HK-2 (cell line): ENCODE measurements around the gene FRMD5.

Source experiments
- DNase-seq: peaks from one replicate; pipeline ENCODE4 v3.0.0-alpha.2; 2018; ENCODE audit not compliant: unreplicated experiment

The FRMD5 gene

DNA sequence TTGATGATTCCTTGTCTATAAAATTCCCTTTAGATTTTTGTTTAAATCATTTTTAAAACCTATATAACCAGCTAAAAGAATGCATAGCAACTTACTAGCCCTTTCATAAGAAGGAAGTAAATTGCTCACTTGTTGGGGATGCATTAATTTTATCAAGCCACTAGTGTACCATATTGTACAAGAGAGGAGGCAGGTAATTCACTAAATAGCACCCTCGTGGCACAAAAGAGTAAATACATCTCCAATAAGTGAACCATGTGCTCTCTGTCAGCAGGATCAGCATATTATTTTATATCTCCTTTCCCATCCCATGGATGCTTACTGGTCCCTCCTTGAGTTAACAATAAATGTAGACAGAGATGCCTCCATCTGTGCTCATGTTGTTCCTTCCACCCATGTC lies 34.3 kb downstream of the FRMD5 start:
- DNase-seq, result no peak

DNA sequence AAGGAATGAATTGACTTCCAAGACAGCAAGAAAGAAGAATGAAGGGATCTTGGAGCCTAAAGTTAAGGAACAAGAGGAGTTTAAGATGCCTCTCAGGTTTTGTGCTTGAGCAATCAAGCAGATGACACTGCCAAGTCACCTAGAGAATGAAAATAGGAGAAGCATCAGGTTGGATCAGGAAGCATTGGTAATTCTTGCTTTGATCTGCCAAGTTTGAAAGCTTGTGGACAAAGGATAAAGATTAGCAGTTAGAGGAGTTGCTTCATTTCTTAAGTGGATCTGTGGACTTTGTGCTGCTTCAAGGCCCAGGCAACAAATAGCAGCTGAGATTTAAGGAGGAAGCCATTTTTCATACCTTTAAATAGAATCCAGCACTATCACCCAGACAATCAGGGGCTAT lies 35.6 kb downstream of the FRMD5 start:
- DNase-seq, result peak; percentile 30

DNA sequence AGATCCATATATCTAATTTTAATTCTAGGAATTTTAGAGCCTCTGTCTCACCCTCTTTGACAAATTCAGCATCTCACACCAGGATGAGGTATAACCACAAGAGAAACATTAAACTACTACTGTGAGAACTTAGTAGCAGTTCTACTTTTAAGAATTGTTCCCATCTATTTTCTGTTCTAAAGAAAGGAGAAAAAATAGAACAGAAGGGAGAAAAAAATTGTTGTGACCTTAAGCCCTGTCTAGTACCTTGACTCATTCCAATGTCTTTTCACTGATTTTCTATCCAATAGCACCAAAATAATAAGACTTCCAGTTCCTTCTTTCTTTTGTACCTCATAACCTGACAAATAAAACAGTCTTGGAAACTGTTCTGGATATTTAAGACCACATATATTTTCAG lies 37.0 kb downstream of the FRMD5 start:
- no peak for DNase-seq

DNA sequence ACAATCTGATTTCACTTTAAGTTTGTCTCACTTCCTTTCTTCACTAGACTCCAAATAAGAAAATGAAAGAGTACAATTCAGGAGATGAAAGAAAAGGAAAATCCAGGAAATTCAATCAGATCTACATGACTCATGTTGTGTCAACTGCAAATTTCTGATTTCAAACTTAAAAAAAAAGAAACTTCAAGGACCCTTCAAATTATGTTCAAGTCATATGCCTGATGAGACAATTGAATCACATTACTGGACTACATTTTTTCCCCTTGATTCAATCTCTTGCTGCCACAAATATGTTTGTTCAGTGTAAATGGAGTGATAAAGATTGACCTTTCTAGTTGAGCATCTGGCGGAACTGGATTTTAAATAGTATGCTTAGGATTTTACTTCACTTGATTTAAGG lies 37.4 kb downstream of the FRMD5 start:
- DNase-seq, result no peak

DNA sequence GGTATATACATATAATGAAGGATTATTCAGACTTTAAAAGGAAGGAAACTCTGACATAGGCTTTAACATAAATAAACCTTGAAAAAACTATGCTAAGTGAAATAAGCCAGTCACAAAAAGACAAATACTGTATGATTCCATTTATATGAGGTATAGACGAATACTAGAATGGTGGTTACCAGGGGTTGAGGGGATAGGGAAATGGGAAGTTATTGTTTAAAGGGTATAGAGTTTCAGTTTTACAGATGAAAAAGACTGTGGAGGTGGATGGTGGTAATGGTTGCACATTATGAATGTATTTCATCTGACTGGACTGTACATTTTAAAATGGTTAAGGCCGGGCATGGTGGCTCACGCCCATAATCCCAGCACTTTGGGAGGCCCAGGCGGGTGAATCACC lies 41.7 kb downstream of the FRMD5 start:
- DNase-seq, result no peak

DNA sequence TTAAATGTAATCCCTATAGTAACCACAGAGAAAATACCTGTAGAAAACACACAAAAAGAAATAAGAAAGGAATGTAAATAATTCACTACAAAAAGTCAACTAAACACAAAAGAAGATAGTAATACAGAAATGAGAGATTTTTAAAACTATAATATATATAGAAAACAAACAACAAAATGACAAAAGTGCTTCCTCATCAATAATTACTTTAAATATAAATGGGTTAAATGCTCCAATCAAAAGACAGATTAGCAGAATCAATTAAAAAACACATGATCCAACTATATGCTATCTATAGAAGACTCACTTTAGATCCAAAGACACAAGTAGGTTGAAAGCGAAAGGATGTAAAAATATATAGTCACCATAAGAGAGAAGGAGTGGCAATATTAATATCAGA lies 45.8 kb downstream of the FRMD5 start:
- DNase-seq, result no peak

DNA sequence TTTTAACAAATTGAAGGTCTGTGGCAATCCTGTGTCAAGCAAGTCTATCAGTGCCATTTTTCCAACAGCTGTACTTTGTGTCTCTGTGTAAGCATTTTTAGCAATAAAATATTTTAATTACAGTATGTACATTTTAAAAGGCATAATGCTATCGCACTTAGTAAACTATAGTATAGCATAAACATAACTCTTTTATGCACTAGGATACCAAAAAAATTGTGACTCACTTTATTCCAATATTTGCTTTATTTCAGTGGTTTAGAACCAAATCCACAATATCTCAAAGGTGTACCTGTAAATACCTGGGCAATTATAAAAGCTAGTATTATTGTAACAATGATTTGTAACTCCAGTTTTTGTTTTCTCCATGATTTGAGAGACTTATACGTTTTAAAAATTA lies 46.5 kb downstream of the FRMD5 start:
- no peak for DNase-seq

DNA sequence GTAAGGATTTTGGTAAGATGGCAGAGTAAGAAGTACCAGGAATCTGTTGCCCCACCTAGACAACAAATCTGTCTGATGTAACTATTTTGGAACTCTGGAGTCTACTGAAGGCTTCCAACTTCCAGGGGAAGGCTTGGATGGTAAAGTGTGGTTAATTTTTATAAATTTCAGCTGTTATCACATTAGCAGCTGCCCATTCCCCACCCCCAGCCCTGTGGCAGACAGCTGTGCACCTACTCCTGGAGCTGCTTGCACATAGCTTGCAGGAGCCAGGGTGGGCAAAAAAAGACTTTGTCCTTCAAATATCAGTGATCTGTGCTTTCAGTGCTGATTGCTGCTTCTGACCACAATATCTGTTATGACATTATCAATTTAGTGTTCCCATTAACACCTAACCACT lies 47.4 kb downstream of the FRMD5 start:
- DNase-seq, result no peak

DNA sequence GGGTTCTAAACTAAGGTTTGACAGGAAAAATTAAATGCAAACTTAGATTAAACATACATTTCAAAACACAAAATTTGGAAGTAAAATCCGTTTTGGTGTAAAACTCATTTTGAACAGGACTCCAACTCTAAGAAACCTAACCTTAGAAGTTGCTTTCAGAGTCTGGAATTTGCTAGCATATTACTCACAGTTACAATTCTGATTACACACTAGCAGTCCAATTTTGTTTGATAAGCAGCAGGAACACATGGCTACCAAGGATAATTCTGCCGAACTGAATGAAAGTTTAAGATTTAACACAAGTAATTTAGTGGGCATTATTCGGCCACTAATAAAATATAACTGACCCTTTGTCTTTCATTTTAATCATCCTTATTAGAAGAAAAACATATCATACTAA lies 49.6 kb downstream of the FRMD5 start:
- no peak for DNase-seq

DNA sequence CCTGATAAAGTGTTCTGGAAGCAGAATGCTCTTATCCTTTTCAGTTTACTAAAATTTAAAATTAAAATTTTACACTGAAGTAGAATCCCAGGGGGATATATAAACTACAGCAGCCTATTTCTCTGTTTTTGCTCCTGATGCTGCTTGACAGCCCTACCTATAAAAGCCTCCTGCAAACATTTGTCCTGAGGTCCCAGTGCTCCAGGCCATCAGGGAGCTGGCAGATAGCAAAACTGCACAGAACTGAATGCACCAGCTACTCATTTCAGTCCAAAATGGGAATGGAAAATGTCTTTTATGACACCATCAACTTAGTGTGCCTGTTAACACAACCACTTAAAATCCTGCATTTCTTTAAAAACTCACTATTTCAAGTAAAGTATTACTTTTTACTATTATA lies 50.1 kb downstream of the FRMD5 start:
- DNase-seq, result no peak

DNA sequence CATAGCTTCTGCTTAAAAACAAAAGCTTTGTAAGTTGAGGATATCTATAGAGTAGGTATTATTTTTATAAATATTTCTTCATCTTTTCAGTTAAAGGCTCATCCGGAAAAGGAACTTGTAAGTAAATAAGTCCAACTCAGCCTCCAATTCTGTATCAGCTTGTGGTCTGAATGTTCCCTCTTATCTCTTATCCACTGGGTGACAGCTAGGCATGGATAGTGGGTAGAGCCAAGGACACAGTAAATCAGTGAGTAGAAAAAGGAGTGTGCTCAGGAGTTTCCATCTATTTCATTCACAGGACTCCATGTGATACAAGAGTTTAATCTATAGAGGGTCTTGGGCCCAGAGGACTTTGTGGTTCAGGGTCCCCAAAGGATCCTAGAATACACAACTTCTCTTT lies 50.9 kb downstream of the FRMD5 start:
- DNase-seq, result no peak

DNA sequence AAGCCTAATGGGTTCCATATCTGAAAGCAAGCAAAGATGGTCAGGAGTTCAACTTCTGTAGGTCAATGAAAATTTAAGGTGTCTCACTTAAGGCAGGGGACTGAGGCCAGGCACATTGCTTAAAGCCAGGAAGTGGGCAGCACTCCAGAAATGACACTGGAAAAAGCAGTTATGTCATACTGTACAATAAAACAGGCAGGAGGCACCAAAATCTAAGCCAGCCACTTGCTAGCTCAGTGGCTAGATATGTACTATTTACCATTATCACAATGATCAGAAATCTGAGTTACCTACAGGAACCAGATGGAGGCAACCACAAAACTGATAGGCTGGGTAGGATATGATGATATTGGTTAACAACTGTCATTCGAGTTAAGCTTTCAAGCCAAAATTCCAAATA lies 57.3 kb downstream of the FRMD5 start:
- peak; percentile 3 for DNase-seq

DNA sequence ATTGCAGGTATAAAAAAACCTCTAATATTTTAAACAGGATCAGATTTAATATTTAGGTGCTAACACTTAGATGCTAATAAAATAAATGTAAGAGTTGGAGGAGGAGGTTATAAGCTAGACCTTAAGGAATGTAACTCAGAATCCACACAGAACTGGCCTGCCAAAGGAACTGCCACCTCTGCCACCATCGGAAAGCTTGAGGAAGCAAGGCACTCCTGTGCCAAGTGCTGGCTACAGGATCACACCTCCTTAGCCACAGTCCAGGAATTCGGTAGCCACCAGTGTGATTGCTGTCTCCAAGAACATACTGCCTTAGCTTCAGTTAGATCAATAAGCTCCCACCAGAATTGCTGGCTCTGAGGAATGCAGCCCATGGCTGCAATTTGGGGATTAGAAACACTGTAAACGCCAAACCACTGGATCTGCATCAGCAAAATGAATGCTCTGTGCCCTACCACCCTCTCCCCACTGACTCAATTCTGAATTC lies 58.0 kb downstream of the FRMD5 start:
- DNase-seq, result no peak

DNA sequence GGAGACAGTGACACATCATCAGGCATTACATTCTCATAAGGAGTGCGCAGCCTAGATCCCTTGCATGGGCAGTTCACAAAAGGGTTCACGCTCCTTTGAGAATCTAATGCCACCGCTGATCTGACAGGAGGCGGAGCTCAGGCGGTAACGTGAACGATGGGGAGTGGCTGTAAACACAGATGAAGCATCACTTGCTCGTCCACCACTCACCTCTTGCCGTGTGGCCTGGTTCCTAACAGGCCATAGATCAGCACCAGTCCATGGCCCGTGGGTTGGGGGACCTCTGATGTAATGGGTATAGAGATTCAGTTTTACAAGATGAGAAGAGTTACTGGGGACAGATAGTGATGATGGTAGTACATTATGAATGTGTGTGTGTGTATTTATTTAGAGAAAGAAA lies 63.0 kb downstream of the FRMD5 start:
- no peak for DNase-seq

DNA sequence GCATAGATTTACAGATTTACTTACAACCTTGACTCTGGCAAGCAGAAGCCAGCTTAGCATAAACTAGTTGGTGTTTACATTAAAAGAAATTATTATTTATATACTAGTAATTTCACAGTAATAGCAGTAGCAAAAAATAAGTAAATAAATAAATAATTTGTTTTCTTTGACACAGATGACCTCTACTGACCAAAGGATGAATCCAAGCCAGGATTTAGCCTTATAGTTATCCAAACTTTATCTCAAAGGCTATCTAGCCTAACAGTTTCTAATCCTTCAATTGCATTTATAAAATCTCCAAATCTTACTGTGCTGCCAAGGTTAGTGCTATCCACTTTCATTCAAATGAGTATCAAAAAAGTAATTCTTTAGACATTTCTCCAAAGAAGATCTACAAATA lies 64.3 kb downstream of the FRMD5 start:
- no peak for DNase-seq

DNA sequence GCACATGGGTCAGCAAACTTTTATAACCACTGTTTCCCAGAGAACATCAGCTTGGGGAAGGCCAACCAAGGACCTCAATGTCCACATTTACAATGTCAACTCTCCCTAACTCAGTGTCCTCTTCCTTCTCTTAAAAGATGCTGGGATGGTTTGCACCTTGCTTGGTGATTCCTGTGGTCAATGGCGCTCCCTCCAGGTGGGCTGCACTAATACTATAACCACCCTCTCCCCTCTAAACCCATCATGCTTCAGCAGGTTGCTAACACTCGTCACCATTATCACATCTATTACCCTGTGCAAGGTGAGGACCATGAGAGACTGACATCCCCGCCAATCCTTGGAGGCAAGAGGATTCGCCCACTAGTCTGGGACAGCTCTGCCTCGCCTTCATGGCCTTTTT lies 65.2 kb downstream of the FRMD5 start:
- no peak for DNase-seq

DNA sequence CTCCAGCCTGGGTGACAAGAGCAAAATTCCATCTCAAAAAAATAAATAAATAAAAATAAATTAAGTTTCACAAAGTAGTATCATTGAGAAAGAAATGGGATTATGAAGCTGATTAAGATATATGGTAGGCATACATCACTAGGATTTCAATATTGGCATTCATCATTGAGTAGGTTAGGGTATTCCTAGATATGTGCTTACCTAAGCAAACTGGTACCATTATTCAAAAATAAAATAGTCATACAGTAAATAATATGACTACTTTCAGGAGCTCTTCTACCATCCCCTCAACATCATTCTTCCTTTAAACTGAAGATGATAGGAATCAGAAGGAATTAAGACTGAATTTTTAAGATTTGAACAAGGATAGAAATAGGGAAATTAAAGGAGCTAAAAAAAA lies 66.6 kb downstream of the FRMD5 start:
- DNase-seq, result no peak

DNA sequence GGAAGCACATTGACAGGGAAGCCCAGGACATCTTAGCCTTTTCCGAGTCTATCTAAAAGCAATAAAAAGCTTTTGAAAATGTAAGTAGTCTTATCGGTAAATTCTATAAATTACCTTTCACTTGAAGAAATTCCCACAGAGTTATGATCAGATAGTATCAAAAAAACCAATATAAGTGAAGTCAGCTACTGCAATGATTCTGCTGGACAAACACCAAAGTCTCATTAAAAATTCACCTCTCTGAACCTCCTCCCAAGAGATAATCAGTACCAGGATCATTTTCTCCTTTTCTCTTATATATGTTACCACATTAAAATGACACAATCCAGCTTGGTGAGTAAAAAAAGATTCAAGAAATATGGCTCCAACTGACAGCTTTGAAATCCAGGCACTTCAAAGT lies 69.2 kb downstream of the FRMD5 start:
- DNase-seq, result no peak

DNA sequence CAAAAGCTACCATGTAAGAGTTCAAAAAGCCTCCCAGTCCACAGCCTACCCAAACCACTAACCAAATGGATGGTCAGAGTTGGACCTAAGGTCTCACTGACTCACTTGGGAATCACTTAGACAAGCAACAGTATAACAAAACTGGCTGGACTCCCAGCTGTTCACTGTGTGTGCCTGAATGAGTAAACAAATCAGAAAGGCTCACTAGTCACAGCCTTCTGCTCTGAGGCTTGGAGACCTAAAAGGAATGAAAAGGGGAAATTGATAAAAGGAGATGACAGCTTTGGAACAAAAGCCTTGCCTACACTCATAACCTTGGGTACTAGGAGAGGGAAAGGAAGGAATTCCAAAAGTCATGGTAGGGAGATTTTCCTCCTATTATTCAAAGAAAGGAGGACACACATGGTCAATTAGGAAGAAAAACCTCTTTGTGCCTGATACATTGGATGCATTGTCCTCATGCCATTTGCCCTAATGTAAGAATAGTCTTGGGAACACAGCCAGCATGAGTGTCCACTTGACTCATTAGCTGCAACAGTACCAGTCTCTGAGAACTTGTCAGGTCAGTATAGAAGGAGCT lies 92.3 kb downstream of the FRMD5 start:
- peak; percentile 23 for DNase-seq

DNA sequence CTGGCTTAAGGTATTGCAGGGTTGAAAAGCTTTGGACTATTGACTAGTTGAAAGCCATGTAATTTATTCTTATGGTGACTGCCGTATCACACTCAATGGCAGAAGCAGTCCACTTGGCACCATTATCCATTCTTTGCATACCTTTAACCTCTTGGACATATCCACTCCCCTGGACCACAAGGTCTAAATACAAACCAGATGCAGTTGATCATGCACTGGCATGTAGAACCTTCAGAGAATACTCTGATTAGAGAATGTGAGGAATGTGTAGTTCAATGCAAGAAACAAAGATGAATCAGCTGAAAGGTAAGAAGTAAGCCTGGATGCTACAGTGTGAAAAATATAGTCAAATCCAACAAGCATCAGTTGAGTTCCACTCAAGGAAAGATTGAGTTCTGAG lies 93.1 kb downstream of the FRMD5 start:
- DNase-seq, result peak; percentile 13

DNA sequence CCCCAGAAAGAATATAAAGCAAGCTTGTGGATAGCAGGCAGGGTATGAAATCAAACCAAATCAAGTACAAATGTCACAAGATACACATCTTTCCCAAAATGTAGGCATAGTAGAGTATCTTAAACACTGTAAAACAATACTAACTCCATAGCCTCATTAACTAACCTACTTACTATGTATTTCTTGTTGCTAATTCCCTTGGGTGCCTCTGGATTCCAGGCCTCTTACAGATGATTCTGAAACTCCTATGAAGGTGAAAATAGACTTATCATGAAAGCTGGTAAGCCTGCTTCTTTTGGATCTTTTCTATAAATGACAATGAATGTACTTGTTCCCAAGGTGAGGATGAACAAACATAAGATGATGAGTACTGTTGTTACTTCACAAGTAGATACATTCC lies 93.8 kb downstream of the FRMD5 start:
- no peak for DNase-seq

DNA sequence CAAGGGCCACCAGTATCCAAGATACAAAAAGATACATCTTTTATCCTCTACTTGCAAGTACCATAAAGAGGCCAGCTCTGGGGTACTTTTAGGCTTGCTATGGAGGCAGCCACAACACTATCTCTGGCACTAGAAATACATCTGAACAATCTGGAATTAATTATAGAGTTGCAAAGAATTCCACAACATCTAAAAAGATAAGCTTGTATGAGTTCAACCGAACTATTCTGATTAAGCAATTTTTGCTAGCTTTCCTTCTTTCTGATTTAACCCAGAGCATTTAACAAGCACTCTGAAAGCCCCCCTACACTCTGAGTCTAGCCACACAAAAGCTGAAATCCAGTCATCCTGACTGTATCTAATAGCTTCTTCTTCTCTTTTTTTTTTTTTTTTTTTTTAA lies 95.4 kb downstream of the FRMD5 start:
- DNase-seq, result no peak

DNA sequence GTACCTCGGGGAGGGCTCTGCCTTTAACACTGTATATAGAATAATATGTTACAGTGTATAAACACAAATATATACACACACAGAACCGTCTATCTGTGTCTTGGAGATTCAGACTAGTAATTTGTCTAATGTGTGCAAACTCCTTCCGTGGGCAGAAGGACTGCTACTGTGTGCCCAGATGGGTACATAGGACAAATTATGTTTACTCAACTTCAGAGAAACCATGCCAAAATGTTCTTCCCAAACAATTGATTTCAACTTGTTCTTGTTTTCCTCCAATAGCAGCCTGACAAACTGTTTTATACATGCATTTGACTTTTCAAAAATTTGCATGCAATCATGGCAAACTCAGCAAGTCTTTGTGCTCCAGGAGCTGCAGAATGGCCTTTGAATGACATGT lies 97.5 kb downstream of the FRMD5 start:
- no peak for DNase-seq

DNA sequence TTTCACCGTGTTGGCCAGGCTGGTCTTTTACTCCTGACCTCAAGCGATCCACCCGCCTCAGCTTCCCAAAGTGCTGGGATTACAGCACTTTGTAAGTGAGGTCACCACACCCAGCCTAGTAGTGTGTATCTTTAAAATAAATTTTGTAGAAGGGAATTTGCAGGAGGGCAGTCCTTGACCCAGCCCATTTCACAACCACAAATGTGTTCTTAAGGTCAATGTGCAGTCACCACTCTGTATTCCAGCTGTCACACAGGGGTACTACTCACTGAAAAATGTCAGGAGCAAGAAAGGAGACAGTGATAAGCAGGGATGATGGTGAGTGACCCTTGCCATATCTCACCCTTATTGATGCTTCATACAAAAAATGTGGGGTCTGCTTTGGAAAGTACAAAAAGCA lies 98.5 kb downstream of the FRMD5 start:
- DNase-seq, result no peak

DNA sequence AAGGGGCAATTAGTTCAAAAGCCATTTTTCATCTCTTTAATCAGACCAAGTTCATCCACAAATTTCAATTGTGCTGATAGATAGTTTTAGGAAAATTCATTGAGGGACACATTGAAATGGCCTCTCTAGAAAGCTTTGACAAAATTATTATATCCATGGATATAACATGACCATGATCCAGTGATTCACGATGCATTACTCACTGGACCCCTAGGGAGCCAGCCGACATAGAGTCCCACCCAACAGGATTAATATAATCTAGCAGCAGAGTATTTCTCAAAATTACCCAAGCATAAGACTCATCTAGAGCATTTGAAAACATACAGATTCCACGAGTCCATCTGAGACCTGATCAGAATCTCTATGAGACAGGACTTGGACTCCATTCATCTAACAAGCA lies 100.3 kb downstream of the FRMD5 start:
- no peak for DNase-seq
